Hepatocyte (in vitro differentiated cells): ENCODE results near the gene GOLGA1.

ENCODE experiments used
- EZH2phosphoT487 ChIP-seq: fragments of 200-600 bp; sonication (generic); IDR thresholded peaks from one replicate; pipeline ENCODE4 v1.6.1; 2018; ENCODE audit warnings: antibody characterized with exemption, mild to moderate bottlenecking, low read depth, moderate library complexity; ENCODE audit not compliant: unreplicated experiment, severe bottlenecking
- TF ChIP-seq, protein P1 (sequence below): fragments of 200-600 bp; sonication (generic); IDR thresholded peaks from 2 replicates; pipeline ENCODE4 v1.5.1; 2016; ENCODE audit warnings: antibody characterized with exemption, mild to moderate bottlenecking; ENCODE audit not compliant: poor library complexity

GRCh38 chr9:124890179-124890578, 50.7 kb downstream of the GOLGA1 start:
- TF ChIP-seq, protein P1, sequence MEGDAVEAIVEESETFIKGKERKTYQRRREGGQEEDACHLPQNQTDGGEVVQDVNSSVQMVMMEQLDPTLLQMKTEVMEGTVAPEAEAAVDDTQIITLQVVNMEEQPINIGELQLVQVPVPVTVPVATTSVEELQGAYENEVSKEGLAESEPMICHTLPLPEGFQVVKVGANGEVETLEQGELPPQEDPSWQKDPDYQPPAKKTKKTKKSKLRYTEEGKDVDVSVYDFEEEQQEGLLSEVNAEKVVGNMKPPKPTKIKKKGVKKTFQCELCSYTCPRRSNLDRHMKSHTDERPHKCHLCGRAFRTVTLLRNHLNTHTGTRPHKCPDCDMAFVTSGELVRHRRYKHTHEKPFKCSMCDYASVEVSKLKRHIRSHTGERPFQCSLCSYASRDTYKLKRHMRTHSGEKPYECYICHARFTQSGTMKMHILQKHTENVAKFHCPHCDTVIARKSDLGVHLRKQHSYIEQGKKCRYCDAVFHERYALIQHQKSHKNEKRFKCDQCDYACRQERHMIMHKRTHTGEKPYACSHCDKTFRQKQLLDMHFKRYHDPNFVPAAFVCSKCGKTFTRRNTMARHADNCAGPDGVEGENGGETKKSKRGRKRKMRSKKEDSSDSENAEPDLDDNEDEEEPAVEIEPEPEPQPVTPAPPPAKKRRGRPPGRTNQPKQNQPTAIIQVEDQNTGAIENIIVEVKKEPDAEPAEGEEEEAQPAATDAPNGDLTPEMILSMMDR = no peak
- TF ChIP-seq EZH2phosphoT487 = no peak
